HepG2 (cell line): ENCODE measurements around the gene FBXO24. TPM values are rescaled to one million over a fixed set of nuclear protein-coding genes. Genes with fewer than 3 reads are reported as not detected.

Source experiments
- CBX5 ChIP-seq: sonication (generic); formaldehyde crosslinking; IDR thresholded peaks from 2 replicates; pipeline ENCODE4 v1.4.0; 2020; ENCODE audit warnings: missing genetic modification reagents, borderline replicate concordance
- CEBPB ChIP-seq: IDR thresholded peaks from 2 replicates; pipeline ENCODE4 v1.6.1; 2011; ENCODE audit warnings: low read depth, low read length, improper control_type of control experiment, borderline replicate concordance
- CHD2 ChIP-seq: IDR thresholded peaks from 2 replicates; pipeline ENCODE4 v1.6.1; 2011; ENCODE audit warnings: low read depth, low read length, improper control_type of control experiment
- DNMT1 ChIP-seq: sonication (generic); formaldehyde crosslinking; IDR thresholded peaks from 2 replicates; pipeline ENCODE4 v1.5.1; 2020; ENCODE audit warnings: mild to moderate bottlenecking, missing genetic modification reagents
- FIP1L1 ChIP-seq: fragments of 200-400 bp; formaldehyde crosslinking; IDR thresholded peaks from 2 replicates; pipeline ENCODE4 v1.6.1; 2018; ENCODE audit warnings: low read depth, mild to moderate bottlenecking, low read length, moderate library complexity, borderline replicate concordance; ENCODE audit not compliant: insufficient read depth
- GABPB1 ChIP-seq: IDR thresholded peaks from 2 replicates; pipeline ENCODE4 v1.6.1; 2016; ENCODE audit warnings: mild to moderate bottlenecking, missing genetic modification reagents, moderate library complexity, missing compliant biosample characterization
- GTF2F1 ChIP-seq: fragments of 150-350 bp; IDR thresholded peaks from 2 replicates; pipeline ENCODE4 v1.6.1; 2014; ENCODE audit warnings: low read length
- KLF11 ChIP-seq: IDR thresholded peaks from 2 replicates; pipeline ENCODE4 v1.6.1; 2016; ENCODE audit warnings: missing compliant biosample characterization
- MED1 ChIP-seq: sonication (generic); formaldehyde crosslinking; IDR thresholded peaks from 2 replicates; pipeline ENCODE4 v1.4.0; 2020; ENCODE audit warnings: missing genetic modification reagents
- NFE2L1 ChIP-seq: sonication (generic); formaldehyde crosslinking; IDR thresholded peaks from 2 replicates; pipeline ENCODE4 v1.4.0; 2020; ENCODE audit warnings: missing genetic modification reagents, mild to moderate bottlenecking, borderline replicate concordance
- SRSF4 ChIP-seq: fragments of 200-400 bp; formaldehyde crosslinking; IDR thresholded peaks from one replicate; pipeline ENCODE4 v1.6.1; 2018; ENCODE audit warnings: mild to moderate bottlenecking, low read depth, low read length, moderate library complexity; ENCODE audit not compliant: poor library complexity, severe bottlenecking
- TBL1XR1 ChIP-seq: fragments of 150-350 bp; IDR thresholded peaks from 2 replicates; pipeline ENCODE4 v1.6.1; 2014; ENCODE audit warnings: borderline replicate concordance, low read length; ENCODE audit not compliant: partially characterized antibody
- ZBTB3 ChIP-seq: sonication (generic); formaldehyde crosslinking; IDR thresholded peaks from 2 replicates; pipeline ENCODE4 v1.4.0; 2020; ENCODE audit warnings: low read depth, mild to moderate bottlenecking, moderate library complexity, missing genetic modification reagents, borderline replicate concordance
- ZFP37 ChIP-seq: sonication (generic); formaldehyde crosslinking; IDR thresholded peaks from 2 replicates; pipeline ENCODE4 v1.4.0; 2020; ENCODE audit warnings: missing genetic modification reagents, borderline replicate concordance
- ZMYM3 ChIP-seq: sonication (generic); formaldehyde crosslinking; IDR thresholded peaks from 2 replicates; pipeline ENCODE4 v1.5.1; 2020; ENCODE audit warnings: mild to moderate bottlenecking, missing genetic modification reagents
- ZNF547 ChIP-seq: sonication (generic); formaldehyde crosslinking; IDR thresholded peaks from 2 replicates; pipeline ENCODE4 v1.5.1; 2020; ENCODE audit warnings: mild to moderate bottlenecking, missing genetic modification reagents
- ZNF589 ChIP-seq: sonication (generic); formaldehyde crosslinking; conservative IDR thresholded peaks from 2 replicates; pipeline ENCODE4 v1.8.0; 2022; ENCODE audit warnings: mild to moderate bottlenecking, moderate library complexity, missing genetic modification reagents
- ZNF720 ChIP-seq: sonication (generic); formaldehyde crosslinking; IDR thresholded peaks from 2 replicates; pipeline ENCODE4 v1.4.0; 2020; ENCODE audit warnings: missing genetic modification reagents
- ZNF768 ChIP-seq: sonication (generic); formaldehyde crosslinking; IDR thresholded peaks from 2 replicates; pipeline ENCODE4 v1.4.0; 2020; ENCODE audit warnings: missing genetic modification reagents
- ZSCAN12 ChIP-seq: sonication (generic); formaldehyde crosslinking; IDR thresholded peaks from 2 replicates; pipeline ENCODE4 v1.9.0; 2021; ENCODE audit warnings: mild to moderate bottlenecking, missing genetic modification reagents
- polyA plus RNA-seq, 8 experiments: library from polyadenylated mRNA; depleted of rRNA in 3 of 8; stranded (reverse) in 7 of 8; unstranded in 1 of 8; fragments of >200 nt; fragmentation: Illumina TruSeq in 4 of 8; extraction: Trizol in 4 of 8; gene quantifications; 2 replicates each; pipeline versions ENCODE4 v1.2.1 to v1.2.3, GENCODE V29; 2011 to 2016; ENCODE audit warnings: low read depth in 4 of 8, missing spikeins in 1 of 8, mixed read lengths in 1 of 8; ENCODE audit not compliant: insufficient read depth in 1 of 8
- total RNA-seq, 5 experiments: library from RNA; depleted of rRNA; stranded (reverse); fragments of >200 nt; fragmentation: Illumina TruSeq; extraction: Trizol; gene quantifications; 2 replicates each; pipeline ENCODE4 v1.2.3, GENCODE V29; 2016; ENCODE audit warnings: low read depth in 1 of 5
- TF ChIP-seq, protein P1 (sequence below): IDR thresholded peaks from 2 replicates; pipeline ENCODE4 v1.6.1; 2016; ENCODE audit warnings: low read depth, borderline replicate concordance
- TF ChIP-seq, protein P2 (sequence below): sonication (generic); formaldehyde crosslinking; IDR thresholded peaks from 2 replicates; pipeline ENCODE4 v1.5.0; 2020; ENCODE audit warnings: mild to moderate bottlenecking, missing genetic modification reagents, moderate library complexity
- TF ChIP-seq, protein P3 (sequence below): sonication (generic); formaldehyde crosslinking; IDR thresholded peaks from 2 replicates; pipeline ENCODE4 v1.8.0; 2022; ENCODE audit warnings: mild to moderate bottlenecking, missing genetic modification reagents
- TF ChIP-seq, protein P4 (sequence below): sonication (generic); formaldehyde crosslinking; IDR thresholded peaks from 2 replicates; pipeline ENCODE4 v1.8.0; 2022; ENCODE audit warnings: missing genetic modification reagents, low read depth, mild to moderate bottlenecking, borderline replicate concordance
- TF ChIP-seq, protein P5 (sequence below): sonication (generic); formaldehyde crosslinking; IDR thresholded peaks from 2 replicates; pipeline ENCODE4 v1.8.0; 2022; ENCODE audit warnings: missing genetic modification reagents, mild to moderate bottlenecking, inconsistent platforms, borderline replicate concordance
- TF ChIP-seq, protein P6 (sequence below): sonication (generic); formaldehyde crosslinking; IDR thresholded peaks from 2 replicates; pipeline ENCODE4 v1.8.1; 2023; ENCODE audit warnings: mild to moderate bottlenecking, missing genetic modification reagents

Gene FBXO24
- total and polyA plus RNA-seq, 2 of the 13 experiments (the other 11 are each of a cell fraction or from before 2014, with no cell fraction given), result 0.20 to 0.55 TPM

DNA sequence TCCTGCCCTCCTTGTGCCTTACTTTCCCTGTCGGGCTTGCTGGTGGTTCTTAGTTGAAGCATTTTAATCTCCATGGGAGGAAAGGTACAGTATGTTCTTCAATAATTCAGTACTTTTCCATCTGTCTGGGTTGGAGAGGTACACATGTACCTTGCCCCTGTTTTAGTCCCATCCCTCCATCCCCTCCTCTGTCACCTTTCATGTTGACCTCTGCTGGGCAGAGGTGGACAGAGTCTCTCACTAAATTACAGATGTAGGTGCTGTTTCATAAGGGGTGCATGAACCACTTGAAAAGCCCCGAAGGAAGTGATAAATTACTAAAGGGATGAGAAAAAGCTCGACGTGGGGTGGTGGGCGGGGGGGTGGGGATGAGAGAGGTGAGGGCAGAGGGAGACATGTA is 41.7 kb upstream of the FBXO24 start (continued):
- TF ChIP-seq, protein P1, sequence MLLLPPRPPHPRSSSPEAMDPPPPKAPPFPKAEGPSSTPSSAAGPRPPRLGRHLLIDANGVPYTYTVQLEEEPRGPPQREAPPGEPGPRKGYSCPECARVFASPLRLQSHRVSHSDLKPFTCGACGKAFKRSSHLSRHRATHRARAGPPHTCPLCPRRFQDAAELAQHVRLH, result no peak
- TF ChIP-seq ZFP37, result no peak
- TF ChIP-seq CEBPB, result no peak
- TF ChIP-seq ZNF547 (CRISPR knock-in tag), result no peak
- TF ChIP-seq, protein P2, sequence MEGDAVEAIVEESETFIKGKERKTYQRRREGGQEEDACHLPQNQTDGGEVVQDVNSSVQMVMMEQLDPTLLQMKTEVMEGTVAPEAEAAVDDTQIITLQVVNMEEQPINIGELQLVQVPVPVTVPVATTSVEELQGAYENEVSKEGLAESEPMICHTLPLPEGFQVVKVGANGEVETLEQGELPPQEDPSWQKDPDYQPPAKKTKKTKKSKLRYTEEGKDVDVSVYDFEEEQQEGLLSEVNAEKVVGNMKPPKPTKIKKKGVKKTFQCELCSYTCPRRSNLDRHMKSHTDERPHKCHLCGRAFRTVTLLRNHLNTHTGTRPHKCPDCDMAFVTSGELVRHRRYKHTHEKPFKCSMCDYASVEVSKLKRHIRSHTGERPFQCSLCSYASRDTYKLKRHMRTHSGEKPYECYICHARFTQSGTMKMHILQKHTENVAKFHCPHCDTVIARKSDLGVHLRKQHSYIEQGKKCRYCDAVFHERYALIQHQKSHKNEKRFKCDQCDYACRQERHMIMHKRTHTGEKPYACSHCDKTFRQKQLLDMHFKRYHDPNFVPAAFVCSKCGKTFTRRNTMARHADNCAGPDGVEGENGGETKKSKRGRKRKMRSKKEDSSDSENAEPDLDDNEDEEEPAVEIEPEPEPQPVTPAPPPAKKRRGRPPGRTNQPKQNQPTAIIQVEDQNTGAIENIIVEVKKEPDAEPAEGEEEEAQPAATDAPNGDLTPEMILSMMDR (CRISPR knock-in tag), result 0 out of 2 replicates have a peak, but pooled peaks have one; percentile 24
- TF ChIP-seq, protein P3, sequence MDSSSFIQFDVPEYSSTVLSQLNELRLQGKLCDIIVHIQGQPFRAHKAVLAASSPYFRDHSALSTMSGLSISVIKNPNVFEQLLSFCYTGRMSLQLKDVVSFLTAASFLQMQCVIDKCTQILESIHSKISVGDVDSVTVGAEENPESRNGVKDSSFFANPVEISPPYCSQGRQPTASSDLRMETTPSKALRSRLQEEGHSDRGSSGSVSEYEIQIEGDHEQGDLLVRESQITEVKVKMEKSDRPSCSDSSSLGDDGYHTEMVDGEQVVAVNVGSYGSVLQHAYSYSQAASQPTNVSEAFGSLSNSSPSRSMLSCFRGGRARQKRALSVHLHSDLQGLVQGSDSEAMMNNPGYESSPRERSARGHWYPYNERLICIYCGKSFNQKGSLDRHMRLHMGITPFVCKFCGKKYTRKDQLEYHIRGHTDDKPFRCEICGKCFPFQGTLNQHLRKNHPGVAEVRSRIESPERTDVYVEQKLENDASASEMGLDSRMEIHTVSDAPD (CRISPR knock-in tag), result no peak
- TF ChIP-seq, protein P4, sequence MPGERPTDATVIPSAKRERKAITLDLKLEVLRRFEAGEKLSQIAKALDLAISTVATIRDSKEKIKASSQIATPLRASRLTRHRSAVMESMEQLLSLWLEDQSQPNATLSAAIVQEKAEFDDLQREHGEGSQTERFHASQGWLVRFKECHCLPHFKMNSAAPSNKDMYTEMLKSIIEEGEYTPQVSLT, result no peak
- TF ChIP-seq ZNF768, result no peak
- no peak for TF ChIP-seq GTF2F1
- no peak for TF ChIP-seq CBX5 (CRISPR knock-in tag)
- no peak for TF ChIP-seq ZNF589 (CRISPR knock-in tag)
- TF ChIP-seq ZSCAN12 (CRISPR knock-in tag), result no peak
- no peak for TF ChIP-seq ZNF720 (CRISPR knock-in tag)
- TF ChIP-seq NFE2L1 (CRISPR knock-in tag), result no peak
- no peak for TF ChIP-seq SRSF4
- TF ChIP-seq, protein P5, sequence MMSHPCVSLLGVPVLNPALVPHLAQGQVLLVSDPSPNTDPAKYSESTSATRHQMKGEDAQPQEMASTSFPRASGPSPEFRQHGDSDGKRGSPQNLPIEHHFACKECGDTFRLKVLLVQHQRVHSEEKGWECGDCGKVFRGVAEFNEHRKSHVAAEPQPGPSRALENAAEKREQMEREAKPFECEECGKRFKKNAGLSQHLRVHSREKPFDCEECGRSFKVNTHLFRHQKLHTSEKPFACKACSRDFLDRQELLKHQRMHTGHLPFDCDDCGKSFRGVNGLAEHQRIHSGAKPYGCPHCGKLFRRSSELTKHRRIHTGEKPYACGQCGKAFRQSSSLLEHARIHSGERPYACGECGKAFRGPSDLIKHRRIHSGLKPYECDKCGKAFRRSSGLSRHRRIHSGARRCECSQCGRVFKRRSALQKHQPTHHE (CRISPR knock-in tag), result no peak
- no peak for TF ChIP-seq GABPB1 (CRISPR knock-in tag)
- TF ChIP-seq KLF11, result no peak
- TF ChIP-seq ZBTB3 (CRISPR knock-in tag), result no peak
- TF ChIP-seq CHD2, result no peak
- TF ChIP-seq ZMYM3, result no peak
- TF ChIP-seq DNMT1 (CRISPR knock-in tag), result no peak
- TF ChIP-seq, protein P6, sequence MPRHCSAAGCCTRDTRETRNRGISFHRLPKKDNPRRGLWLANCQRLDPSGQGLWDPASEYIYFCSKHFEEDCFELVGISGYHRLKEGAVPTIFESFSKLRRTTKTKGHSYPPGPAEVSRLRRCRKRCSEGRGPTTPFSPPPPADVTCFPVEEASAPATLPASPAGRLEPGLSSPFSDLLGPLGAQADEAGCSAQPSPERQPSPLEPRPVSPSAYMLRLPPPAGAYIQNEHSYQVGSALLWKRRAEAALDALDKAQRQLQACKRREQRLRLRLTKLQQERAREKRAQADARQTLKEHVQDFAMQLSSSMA (CRISPR knock-in tag), result no peak
- TF ChIP-seq TBL1XR1, result no peak
- TF ChIP-seq MED1 (CRISPR knock-in tag), result peak; percentile 88
- no peak for TF ChIP-seq FIP1L1
